Loucy (cell line): ENCODE measurements around the gene PDCD4.

ENCODE experiments used
- H2AFZ ChIP-seq: fragments of 200-600 bp; sonication (generic); 2 replicates; pipeline ENCODE4 v1.6.0; 2016; ENCODE audit warnings: antibody characterized with exemption, mild to moderate bottlenecking, low read length, moderate library complexity
- H3F3A ChIP-seq: fragments of 200-600 bp; 2 replicates; pipeline ENCODE4 v1.6.0; 2016; ENCODE audit warnings: antibody characterized with exemption, low read depth, mild to moderate bottlenecking
- H3K27me3 ChIP-seq: fragments of 200-600 bp; sonication (generic); 2 replicates; pipeline ENCODE4 v1.6.1; 2014; ENCODE audit warnings: low read length, mild to moderate bottlenecking; ENCODE audit not compliant: insufficient read depth, poor library complexity, severe bottlenecking
- H3K36me3 ChIP-seq: fragments of 200-600 bp; sonication (generic); 2 replicates; pipeline ENCODE4 v1.6.1; 2016; ENCODE audit warnings: low read length; ENCODE audit not compliant: insufficient read depth
- H3K4me1 ChIP-seq: fragments of 200-600 bp; sonication (generic); 2 replicates; pipeline ENCODE4 v1.5.1; 2014; ENCODE audit warnings: low read length, mild to moderate bottlenecking; ENCODE audit not compliant: insufficient read depth, poor library complexity, severe bottlenecking
- H3K4me2 ChIP-seq: fragments of 200-600 bp; sonication (generic); 2 replicates; pipeline ENCODE4 v1.6.0; 2014; ENCODE audit warnings: antibody characterized with exemption, low read length, low read depth, mild to moderate bottlenecking; ENCODE audit not compliant: poor library complexity, severe bottlenecking
- H3K4me3 ChIP-seq: fragments of 200-600 bp; sonication (generic); 2 replicates; pipeline ENCODE4 v1.5.1; 2014; ENCODE audit warnings: low read length, mild to moderate bottlenecking, mixed read lengths; ENCODE audit not compliant: poor library complexity, severe bottlenecking
- H3K79me2 ChIP-seq: fragments of 200-600 bp; sonication (generic); 2 replicates; pipeline ENCODE4 v1.6.1; 2014; ENCODE audit warnings: low read length; ENCODE audit not compliant: insufficient read depth
- H3K9ac ChIP-seq: fragments of 200-600 bp; sonication (generic); 2 replicates; pipeline ENCODE4 v1.6.0; 2014; ENCODE audit warnings: mild to moderate bottlenecking, low read depth, low read length, moderate library complexity; ENCODE audit not compliant: poor library complexity, severe bottlenecking
- H3K9me2 ChIP-seq: fragments of 200-600 bp; sonication (generic); replicated peaks from 2 replicates; pipeline ENCODE4 v1.6.1; 2016; ENCODE audit warnings: low read depth, low read length, mixed read lengths
- H3K9me3 ChIP-seq: fragments of 200-600 bp; sonication (generic); 2 replicates; pipeline ENCODE4 v1.6.1; 2014; ENCODE audit warnings: mild to moderate bottlenecking, antibody characterized with exemption, low read length, low read depth; ENCODE audit not compliant: insufficient read depth
- H4K20me1 ChIP-seq: fragments of 200-600 bp; sonication (generic); 2 replicates; pipeline ENCODE4 v1.6.0; 2014; ENCODE audit warnings: antibody characterized with exemption, low read length, mild to moderate bottlenecking; ENCODE audit not compliant: insufficient read depth, poor library complexity, severe bottlenecking
- EZH2phosphoT487 ChIP-seq: fragments of 200-600 bp; IDR thresholded peaks from 2 replicates; pipeline ENCODE4 v1.6.1; 2018; ENCODE audit warnings: antibody characterized with exemption, mild to moderate bottlenecking, moderate library complexity, borderline replicate concordance
- TF ChIP-seq, protein P1 (sequence below): fragments of 200-600 bp; sonication (generic); conservative IDR thresholded peaks from 2 replicates; pipeline ENCODE4 v1.5.1; 2014; ENCODE audit warnings: mild to moderate bottlenecking, antibody characterized with exemption, low read length

Gene PDCD4

DNA sequence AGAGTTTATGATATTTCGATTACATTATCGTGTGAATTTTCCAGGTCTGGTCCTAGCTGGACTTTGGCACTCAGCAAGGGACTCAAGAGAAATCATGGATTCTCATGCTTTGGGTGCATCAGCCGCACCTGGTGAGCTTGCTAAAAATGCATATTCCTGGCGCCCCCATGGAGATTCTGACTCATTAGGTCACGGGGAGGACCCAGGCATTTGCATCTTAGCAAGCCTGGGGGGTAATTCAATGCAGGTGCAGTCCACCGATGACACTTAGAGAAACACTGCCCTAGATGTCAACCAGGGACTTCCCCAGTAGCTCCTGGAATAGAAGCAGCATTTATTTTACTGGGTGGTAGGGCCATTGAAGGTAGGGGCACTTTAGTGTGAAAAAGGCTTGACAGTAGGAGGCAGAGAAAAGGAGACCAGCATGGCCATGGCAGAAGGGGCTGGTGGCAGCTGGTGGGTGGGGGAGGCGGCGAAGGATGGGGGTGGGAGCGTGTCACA lies 29.9 kb upstream of the PDCD4 start:
- Histone ChIP-seq H3K4me3 (no peak overlapping the region), H3K27me3 (no peaks in the 10 kb centered on the region), H3K4me2 (no peak overlapping the region), H2AFZ (no peak overlapping the region), H3F3A (no peaks in the 10 kb centered on the region), H3K9ac (no peak overlapping the region), H3K79me2 (peaks cover 10% of the 10 kb centered on the region), H3K4me1 (peaks cover 70% of the 10 kb centered on the region), H3K9me2 (no peaks in the 10 kb centered on the region), H3K9me3 (no peaks in the 10 kb centered on the region), H4K20me1 (no peaks in the 10 kb centered on the region), H3K36me3 (no peaks in the 10 kb centered on the region)
- TF ChIP-seq EZH2phosphoT487 = no peak
- TF ChIP-seq, protein P1, sequence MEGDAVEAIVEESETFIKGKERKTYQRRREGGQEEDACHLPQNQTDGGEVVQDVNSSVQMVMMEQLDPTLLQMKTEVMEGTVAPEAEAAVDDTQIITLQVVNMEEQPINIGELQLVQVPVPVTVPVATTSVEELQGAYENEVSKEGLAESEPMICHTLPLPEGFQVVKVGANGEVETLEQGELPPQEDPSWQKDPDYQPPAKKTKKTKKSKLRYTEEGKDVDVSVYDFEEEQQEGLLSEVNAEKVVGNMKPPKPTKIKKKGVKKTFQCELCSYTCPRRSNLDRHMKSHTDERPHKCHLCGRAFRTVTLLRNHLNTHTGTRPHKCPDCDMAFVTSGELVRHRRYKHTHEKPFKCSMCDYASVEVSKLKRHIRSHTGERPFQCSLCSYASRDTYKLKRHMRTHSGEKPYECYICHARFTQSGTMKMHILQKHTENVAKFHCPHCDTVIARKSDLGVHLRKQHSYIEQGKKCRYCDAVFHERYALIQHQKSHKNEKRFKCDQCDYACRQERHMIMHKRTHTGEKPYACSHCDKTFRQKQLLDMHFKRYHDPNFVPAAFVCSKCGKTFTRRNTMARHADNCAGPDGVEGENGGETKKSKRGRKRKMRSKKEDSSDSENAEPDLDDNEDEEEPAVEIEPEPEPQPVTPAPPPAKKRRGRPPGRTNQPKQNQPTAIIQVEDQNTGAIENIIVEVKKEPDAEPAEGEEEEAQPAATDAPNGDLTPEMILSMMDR = no peak

DNA sequence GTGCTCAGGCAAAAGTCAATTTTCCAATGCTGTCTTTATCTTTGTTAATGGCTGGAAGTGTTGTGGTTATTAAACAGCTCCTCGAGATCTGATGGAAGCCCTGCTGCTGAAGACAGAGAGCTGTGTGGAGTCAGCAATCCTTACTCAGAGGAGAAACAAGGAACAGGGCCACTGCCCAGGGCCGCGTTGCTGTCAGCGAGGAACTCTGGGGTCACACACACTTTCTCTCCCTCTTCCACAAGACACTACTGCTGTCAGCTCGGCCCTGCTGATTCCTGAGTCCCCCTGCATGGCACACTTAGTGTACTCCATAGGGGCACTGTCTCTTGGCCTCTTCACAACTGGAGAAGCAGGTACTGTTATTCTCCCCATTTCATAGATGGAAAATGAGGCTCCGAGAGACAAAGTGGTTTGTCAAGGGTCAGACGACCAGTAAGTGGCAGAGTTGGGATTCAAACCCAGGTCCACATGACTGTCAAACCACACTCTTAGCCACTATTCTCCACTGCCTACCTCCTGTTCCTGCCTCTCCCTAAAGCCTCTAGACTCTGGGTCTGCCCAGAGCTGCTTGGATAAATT lies 29.3 kb upstream of the PDCD4 start:
- Histone ChIP-seq H3F3A (no peaks in the 10 kb centered on the region), H3K79me2 (peaks cover 4% of the 10 kb centered on the region; the same call in 1 of the 2 replicates), H3K27me3 (no peaks in the 10 kb centered on the region), H3K4me1 (peaks cover 70% of the 10 kb centered on the region), H3K9me3 (no peaks in the 10 kb centered on the region), H3K36me3 (no peaks in the 10 kb centered on the region), H2AFZ (no peak overlapping the region), H3K4me2 (peak overlapping the region; percentile 31), H3K4me3 (no peak overlapping the region), H4K20me1 (no peaks in the 10 kb centered on the region), H3K9ac (peak overlapping the region; percentile 22), H3K9me2 (no peaks in the 10 kb centered on the region)
- TF ChIP-seq EZH2phosphoT487 = no peak

DNA sequence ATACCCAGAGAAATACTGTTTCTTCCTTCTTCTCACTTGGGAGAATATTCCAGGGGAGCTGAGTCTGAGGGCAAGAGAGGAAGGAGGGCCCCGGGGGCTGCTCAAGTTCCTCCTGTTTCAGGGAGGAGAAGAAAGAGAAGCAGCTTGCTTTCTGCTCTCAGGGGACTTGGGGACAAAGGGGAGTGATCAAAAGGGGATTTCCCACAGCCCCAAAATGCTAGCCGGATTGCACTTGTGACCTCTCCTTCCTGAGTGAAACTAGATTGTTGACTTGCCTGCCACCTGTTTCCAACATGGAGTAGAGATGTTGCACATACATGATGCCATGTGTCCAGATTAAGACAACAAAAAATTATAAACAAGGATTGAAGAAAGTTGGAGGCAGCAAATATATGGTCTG lies 28.7 kb upstream of the PDCD4 start:
- TF ChIP-seq, protein P1 = no peak
- H3F3A ChIP-seq = no peaks in the 10 kb centered on the region
- H4K20me1 ChIP-seq = no peaks in the 10 kb centered on the region
- peak overlapping the region; percentile 31 for H3K4me2 ChIP-seq
- no peaks in the 10 kb centered on the region for H3K79me2 ChIP-seq
- no peaks in the 10 kb centered on the region for H3K9me2 ChIP-seq
- no peaks in the 10 kb centered on the region for H3K36me3 ChIP-seq
- H3K9me3 ChIP-seq = no peaks in the 10 kb centered on the region
- peaks cover 66% of the 10 kb centered on the region for H3K4me1 ChIP-seq
- H3K27me3 ChIP-seq = no peaks in the 10 kb centered on the region
- no peak overlapping the region for H3K4me3 ChIP-seq
- H3K9ac ChIP-seq = peak overlapping the region; percentile 22
- no peak overlapping the region for H2AFZ ChIP-seq
